LNCaP clone FGC (cell line): Measurements from ENCODE around the gene MAD1L1.

Experiments
- DNase-seq: peaks from one replicate; pipeline ENCODE4 v3.0.0-alpha.2; 2011; ENCODE audit warnings: low read depth
- H3K4me3 ChIP-seq: 2 replicates; pipeline ENCODE4 v1.5.1; 2011; ENCODE audit warnings: mild to moderate bottlenecking, low read depth, low read length, control low read depth
- TF ChIP-seq, protein P1 (sequence below): IDR thresholded peaks from 2 replicates; pipeline ENCODE4 v1.5.1; 2012; ENCODE audit warnings: mild to moderate bottlenecking; ENCODE audit not compliant: control insufficient read depth, insufficient read depth; ENCODE audit errors: extremely low read depth

MAD1L1 gene

DNA sequence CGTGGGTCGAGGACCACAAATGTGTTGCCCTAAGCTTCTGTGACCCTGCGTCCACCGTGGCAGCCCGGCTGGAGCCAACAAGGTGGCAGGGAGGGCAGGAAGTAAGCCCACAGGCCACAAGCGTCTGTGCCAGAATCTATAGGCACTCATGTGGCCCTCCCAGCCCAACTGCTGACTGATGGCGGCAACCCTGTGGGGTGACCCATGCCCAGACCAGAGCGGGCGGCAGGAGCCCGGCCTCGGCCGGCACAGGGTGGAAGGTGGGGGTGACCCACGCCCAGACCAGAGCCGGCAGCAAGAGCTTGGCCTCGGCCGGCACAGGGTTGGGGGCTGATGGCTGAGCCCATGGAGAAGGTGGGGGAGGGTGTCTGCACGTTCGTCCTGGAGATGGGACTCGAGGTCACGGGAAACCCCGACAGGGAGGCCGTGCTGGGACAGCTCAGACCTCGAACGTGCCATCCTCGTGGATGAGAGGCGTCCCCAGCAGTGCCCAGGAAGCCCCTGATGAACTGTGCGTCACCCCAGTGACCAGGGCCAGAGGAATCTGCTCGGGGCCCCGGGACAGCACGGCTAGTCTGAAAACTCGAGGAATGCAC is 381.7 kb downstream of the MAD1L1 start:
- no peak for DNase-seq
- TF ChIP-seq, protein P1, sequence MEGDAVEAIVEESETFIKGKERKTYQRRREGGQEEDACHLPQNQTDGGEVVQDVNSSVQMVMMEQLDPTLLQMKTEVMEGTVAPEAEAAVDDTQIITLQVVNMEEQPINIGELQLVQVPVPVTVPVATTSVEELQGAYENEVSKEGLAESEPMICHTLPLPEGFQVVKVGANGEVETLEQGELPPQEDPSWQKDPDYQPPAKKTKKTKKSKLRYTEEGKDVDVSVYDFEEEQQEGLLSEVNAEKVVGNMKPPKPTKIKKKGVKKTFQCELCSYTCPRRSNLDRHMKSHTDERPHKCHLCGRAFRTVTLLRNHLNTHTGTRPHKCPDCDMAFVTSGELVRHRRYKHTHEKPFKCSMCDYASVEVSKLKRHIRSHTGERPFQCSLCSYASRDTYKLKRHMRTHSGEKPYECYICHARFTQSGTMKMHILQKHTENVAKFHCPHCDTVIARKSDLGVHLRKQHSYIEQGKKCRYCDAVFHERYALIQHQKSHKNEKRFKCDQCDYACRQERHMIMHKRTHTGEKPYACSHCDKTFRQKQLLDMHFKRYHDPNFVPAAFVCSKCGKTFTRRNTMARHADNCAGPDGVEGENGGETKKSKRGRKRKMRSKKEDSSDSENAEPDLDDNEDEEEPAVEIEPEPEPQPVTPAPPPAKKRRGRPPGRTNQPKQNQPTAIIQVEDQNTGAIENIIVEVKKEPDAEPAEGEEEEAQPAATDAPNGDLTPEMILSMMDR: no peak
- H3K4me3 ChIP-seq: no peak overlapping the region

DNA sequence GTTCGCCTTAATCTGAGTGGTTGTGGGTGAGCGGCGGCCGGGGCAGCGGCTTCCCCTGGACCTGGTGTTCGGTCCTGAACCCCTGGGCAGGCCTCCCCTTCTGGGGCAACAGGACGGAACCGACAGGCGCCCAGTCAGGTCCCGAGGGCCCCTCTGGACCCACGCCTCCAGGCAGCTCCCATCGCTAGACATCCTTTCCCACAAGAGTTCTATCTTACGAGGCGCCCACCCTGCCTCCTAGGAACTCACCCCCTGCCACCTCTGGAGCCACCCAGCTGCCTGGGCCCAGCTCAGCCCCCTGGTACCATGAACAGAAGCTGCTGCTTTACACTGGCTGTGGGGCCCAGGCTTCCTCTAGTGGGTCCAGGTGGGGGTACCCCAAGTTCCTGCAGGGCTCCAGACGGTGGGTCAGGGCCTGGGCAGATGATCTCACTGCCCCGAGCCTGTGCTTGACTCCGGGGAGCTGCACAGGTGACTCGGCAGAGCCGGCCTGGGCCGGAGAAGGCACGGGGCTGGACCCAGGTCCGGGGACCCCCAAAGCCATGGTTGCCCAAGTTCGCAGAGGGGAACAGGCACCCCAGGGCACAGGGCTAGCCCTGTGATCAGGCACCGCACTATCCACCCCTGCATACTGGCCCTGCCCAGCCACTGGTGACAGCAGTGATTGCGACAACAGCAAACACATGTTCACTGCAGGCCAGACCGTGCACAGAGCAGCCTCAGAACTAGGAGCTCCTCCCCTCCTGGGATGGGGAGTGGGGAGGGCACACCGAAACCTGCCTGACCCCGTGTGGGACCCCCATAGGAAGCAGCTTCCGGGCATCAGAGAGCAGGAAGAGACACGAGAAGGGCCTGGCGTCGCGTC is 382.4 kb downstream of the MAD1L1 start:
- H3K4me3 ChIP-seq: no peak overlapping the region
- no peak for DNase-seq
- TF ChIP-seq, protein P1: no peak

DNA sequence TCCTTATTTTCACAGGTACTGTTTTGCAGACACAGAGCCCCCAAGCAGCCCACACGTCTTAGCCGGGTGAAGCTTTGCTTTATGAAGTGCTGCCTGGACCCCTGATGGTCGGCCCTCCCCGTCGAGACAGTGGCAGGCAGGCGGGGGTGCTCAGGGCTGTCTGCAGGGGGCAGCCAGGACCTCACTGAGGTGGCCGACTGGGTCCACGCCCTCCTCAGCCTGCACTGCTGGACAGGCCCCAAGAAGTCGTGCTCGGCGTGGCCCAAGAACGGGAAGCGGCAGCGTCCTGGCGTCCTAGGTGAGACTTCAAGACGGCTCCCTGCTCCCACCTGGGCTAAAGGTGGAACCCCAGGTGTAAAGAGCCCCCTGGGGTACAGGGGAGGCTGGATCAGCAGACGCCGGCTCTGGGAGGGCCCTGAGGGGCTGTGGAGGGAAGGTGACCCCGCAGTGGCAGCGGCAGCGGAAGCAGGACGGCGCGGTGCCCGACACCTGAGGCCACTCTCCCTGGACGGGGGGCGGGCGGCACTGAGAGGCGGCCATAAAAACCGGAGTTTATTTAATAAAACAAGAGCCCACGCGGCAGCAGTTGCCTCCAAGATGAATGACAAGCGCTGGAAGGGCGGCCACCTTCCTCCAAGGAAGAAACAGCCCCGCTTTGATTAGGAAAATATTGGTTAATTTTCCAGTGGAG is 383.2 kb downstream of the MAD1L1 start:
- no peak overlapping the region for H3K4me3 ChIP-seq
- DNase-seq: no peak
- TF ChIP-seq, protein P1: no peak

DNA sequence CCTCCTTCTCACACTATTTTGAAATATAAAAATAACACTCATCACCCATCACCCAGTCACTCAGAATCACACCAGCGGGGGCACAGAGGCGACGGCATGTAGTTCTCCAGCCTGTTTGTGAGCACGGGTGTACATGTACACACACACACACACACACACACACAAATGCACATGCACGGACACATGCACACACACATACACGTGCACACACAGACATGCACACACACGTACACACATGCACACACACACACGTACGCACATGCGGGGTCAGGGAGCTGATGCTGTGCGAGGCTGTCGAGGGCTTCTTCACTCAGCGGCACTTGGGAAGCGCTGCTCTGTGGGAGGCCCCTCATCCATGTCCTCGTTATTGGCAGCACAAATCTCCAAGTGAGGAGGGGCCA is 383.8 kb downstream of the MAD1L1 start:
- no peak for DNase-seq
- TF ChIP-seq, protein P1: no peak

DNA sequence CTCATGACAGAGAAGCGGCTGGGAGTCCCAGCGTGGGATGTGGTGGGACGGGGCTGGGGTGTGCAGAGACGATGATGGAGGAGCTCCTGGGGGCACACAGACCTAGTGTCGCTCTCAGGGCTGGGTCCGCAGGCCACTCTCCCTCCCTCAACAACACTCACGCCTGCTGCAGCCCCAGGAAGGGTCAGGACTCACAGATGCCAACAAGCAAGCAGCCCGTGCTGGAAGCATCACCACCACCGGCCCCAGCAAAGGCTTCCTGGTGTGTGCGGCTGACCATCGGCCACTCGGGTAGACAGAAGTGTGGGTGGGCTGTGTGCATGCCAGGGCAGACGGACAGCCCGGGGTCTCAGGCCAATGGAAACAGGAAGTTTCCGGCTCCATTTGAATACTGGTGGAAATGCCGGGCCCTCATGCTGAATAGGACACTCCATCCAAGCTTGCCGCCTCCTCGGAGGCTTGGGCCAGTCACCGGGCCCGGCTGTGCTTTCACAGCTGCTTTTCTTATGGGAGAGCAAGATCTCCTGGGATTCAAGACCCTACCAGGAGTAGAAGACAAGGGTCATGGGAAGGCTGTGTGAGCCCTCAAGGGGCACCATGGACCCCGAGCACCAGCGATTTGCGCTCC is 384.6 kb downstream of the MAD1L1 start:
- no peak for DNase-seq
- H3K4me3 ChIP-seq: no peak overlapping the region
- TF ChIP-seq, protein P1: no peak

More for the DNA sequence above, 383.8 kb downstream of the MAD1L1 start:
- no peak overlapping the region for H3K4me3 ChIP-seq

DNA sequence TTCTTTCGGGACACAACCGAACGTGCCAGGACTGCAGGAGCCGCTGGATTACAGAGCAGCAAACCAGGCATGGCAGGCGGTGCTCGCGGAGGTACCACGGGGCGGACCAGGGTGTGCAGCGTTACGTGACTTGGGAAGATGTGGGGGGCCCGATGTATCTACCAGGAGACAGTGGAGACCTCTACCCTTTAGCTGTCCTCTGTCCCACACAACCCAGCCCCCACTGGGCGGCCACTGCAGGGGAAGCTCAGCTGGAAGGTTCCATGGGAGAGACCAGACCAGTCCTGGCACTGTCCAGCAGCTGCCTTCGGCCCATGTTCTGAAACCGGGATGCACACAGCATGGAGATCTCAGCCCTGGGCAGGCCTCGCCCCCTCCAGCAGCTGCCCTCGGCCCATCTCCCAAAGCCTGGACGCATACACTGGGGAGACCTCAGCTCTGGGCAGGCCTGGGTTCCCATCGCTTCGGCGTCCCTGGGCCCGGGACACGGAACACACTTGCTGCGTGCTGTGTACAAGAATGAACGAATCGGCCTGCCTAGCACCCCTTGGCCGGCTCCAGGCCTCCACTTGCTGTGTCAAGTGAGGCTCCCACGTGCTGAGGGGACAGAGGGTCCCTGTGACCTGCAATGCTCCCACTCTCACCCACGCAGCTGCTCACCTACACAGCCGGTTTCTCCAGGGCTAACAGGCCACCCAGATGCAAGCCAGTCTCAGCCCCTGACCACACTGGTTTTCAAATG is 385.3 kb downstream of the MAD1L1 start:
- no peak for DNase-seq
- TF ChIP-seq, protein P1: no peak
- H3K4me3 ChIP-seq: no peak overlapping the region
